GM11168 (cell line): ENCODE measurements around the gene MLANA.

Source experiments
- in situ Hi-C: fragments of 300-500 bp; cut with MboI; formaldehyde crosslinking; loops from one replicate; pipeline ENCODE4 v1.12.0; 2022; ENCODE audit warnings: low sequenced_read_pairs; ENCODE audit not compliant: unreplicated experiment

MLANA gene

GRCh38 chr9:5890641-5891040, at the start of gene MLANA:
Gene MLANA, plus strand, starts transcription at chr9:5890889. Its CDS starts 1,586 bp downstream, at chr9:5892475.
- in situ Hi-C loops: no loop called here

GRCh38 chr9:5841771-5842573, 48.7 kb upstream of the MLANA start:
- in situ Hi-C loops: no loop called here

GRCh38 chr9:5842929-5843793, 47.5 kb upstream of the MLANA start:
- in situ Hi-C loops: no loop called here

GRCh38 chr9:5843794-5844471, 46.8 kb upstream of the MLANA start:
- in situ Hi-C loops: no loop called here

GRCh38 chr9:5845157-5845531, 45.5 kb upstream of the MLANA start:
- in situ Hi-C loops: no loop called here

GRCh38 chr9:5846096-5846495, 44.6 kb upstream of the MLANA start:
- in situ Hi-C loops: no loop called here

- in situ Hi-C loops: no loop called here
These were observed 44.2 kb upstream of the MLANA start for GRCh38 chr9:5846501-5846921.

- in situ Hi-C loops: no loop called here
These were observed 42.3 kb upstream of the MLANA start for GRCh38 chr9:5848372-5848882.

GRCh38 chr9:5850724-5851122, 40.0 kb upstream of the MLANA start:
- in situ Hi-C loops: no loop called here

- in situ Hi-C loops: no loop called here
These were observed 39.2 kb upstream of the MLANA start for GRCh38 chr9:5851445-5851844.

- in situ Hi-C loops: no loop called here
These were observed 37.7 kb upstream of the MLANA start for GRCh38 chr9:5852987-5853386.

- in situ Hi-C loops: no loop called here
These were observed 37.1 kb upstream of the MLANA start for GRCh38 chr9:5853617-5854016.

- in situ Hi-C loops: no loop called here
These were observed 36.5 kb upstream of the MLANA start for GRCh38 chr9:5854063-5854790.

- in situ Hi-C loops: no loop called here
These were observed 32.8 kb upstream of the MLANA start for GRCh38 chr9:5857928-5858327.

- in situ Hi-C loops: no loop called here
These were observed 31.9 kb upstream of the MLANA start for GRCh38 chr9:5858833-5859232.

GRCh38 chr9:5863092-5863746, 27.5 kb upstream of the MLANA start:
- in situ Hi-C loops: no loop called here

GRCh38 chr9:5864446-5864845, 26.2 kb upstream of the MLANA start:
- in situ Hi-C loops: no loop called here

GRCh38 chr9:5866272-5866671, 24.4 kb upstream of the MLANA start:
- in situ Hi-C loops: no loop called here

GRCh38 chr9:5866685-5867084, 24.0 kb upstream of the MLANA start:
- in situ Hi-C loops: no loop called here
